HUES48 (cell line): ENCODE measurements around the gene CKAP5.
"Not testable (repeated sequence)": the region's sequence is repeated elsewhere in the genome, so short reads cannot be mapped to it uniquely, and the experiment has no call there.

Experiments
- H3K27ac ChIP-seq: one replicate; pipeline ENCODE4 v1.7.0; 2013; ENCODE audit warnings: low read depth, low read length, inconsistent platforms
- H3K27me3 ChIP-seq: 2 replicates; pipeline ENCODE4 v1.6.1; 2013; ENCODE audit warnings: mild to moderate bottlenecking, low read length; ENCODE audit not compliant: control insufficient read depth, insufficient read depth
- H3K36me3 ChIP-seq: 2 replicates; pipeline ENCODE4 v1.6.1; 2013; ENCODE audit warnings: low read length; ENCODE audit not compliant: control insufficient read depth, insufficient read depth
- H3K4me1 ChIP-seq: 2 replicates; pipeline ENCODE4 v1.6.1; 2013; ENCODE audit warnings: mild to moderate bottlenecking, low read length; ENCODE audit not compliant: control insufficient read depth, insufficient read depth
- H3K4me3 ChIP-seq: 2 replicates; pipeline ENCODE4 v1.5.1; 2013; ENCODE audit warnings: mild to moderate bottlenecking, low read depth, low read length
- H3K9ac ChIP-seq: 2 replicates; pipeline ENCODE4 v1.6.1; 2013; ENCODE audit warnings: mild to moderate bottlenecking, low read depth, low read length, moderate library complexity
- H3K9me3 ChIP-seq: 2 replicates; pipeline ENCODE4 v1.6.1; 2013; ENCODE audit warnings: low read length; ENCODE audit not compliant: control insufficient read depth, insufficient read depth

The CKAP5 gene

GRCh38 chr11:46718155-46719019 lies 127.7 kb downstream of the CKAP5 start:
- no peaks in the 10 kb centered on the region for H3K4me1 ChIP-seq
- no peaks in the 10 kb centered on the region for H3K9me3 ChIP-seq
- no peak overlapping the region for H3K9ac ChIP-seq
- no peak overlapping the region for H3K27ac ChIP-seq
- no peaks in the 10 kb centered on the region for H3K36me3 ChIP-seq
- H3K4me3 ChIP-seq: no peak overlapping the region
- H3K27me3 ChIP-seq: no peaks in the 10 kb centered on the region

GRCh38 chr11:46717825-46718154 lies 128.3 kb downstream of the CKAP5 start:
- H3K27ac ChIP-seq, H3K9ac ChIP-seq, H3K27me3 ChIP-seq, H3K4me1 ChIP-seq, H3K4me3 ChIP-seq, H3K9me3 ChIP-seq, H3K36me3 ChIP-seq: not testable (repeated sequence)

GRCh38 chr11:46712874-46713576 lies 133.1 kb downstream of the CKAP5 start:
- no peaks in the 10 kb centered on the region for H3K27me3 ChIP-seq
- no peak overlapping the region for H3K27ac ChIP-seq
- no peaks in the 10 kb centered on the region for H3K9me3 ChIP-seq
- H3K4me3 ChIP-seq: no peak overlapping the region
- no peaks in the 10 kb centered on the region for H3K4me1 ChIP-seq
- no peaks in the 10 kb centered on the region for H3K36me3 ChIP-seq
- no peak overlapping the region for H3K9ac ChIP-seq

DNA sequence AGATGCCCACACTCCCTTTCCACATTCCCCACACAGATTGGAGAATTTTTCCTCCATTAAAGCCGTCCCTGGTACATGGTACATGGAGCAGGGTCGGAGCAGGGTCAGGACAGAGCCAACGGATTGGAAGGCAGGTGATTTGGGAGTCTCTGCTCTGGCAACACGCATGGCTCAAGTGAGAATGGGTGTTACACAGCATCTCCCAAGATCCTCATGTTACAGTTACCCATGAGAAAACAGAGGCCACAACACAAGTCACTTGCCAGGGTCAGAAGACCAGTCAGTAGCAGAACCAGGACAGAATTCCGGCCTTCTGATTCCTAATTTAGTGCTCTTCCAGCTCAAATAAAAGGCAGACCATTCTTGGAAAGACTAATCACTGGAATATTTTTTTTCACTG lies 134.8 kb downstream of the CKAP5 start:
- Histone ChIP-seq H3K4me1 (no peaks in the 10 kb centered on the region), H3K27me3 (no peaks in the 10 kb centered on the region), H3K9ac (no peak overlapping the region), H3K4me3 (no peak overlapping the region), H3K27ac (no peak overlapping the region), H3K9me3 (no peaks in the 10 kb centered on the region), H3K36me3 (peaks cover 8% of the 10 kb centered on the region; the same call in 1 of the 2 replicates)

- H3K27ac ChIP-seq: no peak overlapping the region
- H3K9me3 ChIP-seq: no peaks in the 10 kb centered on the region
- H3K4me1 ChIP-seq: no peaks in the 10 kb centered on the region
- H3K9ac ChIP-seq: no peak overlapping the region
- peaks cover 13% of the 10 kb centered on the region for H3K36me3 ChIP-seq
- no peaks in the 10 kb centered on the region for H3K27me3 ChIP-seq
- H3K4me3 ChIP-seq: no peak overlapping the region
Measured at GRCh38 chr11:46710821-46711269, 135.2 kb downstream of the CKAP5 start.

GRCh38 chr11:46709351-46709750 lies 136.7 kb downstream of the CKAP5 start:
- not testable (repeated sequence) for H3K9me3 ChIP-seq, H3K4me1 ChIP-seq, H3K9ac ChIP-seq, H3K4me3 ChIP-seq, H3K27ac ChIP-seq, H3K27me3 ChIP-seq
- peaks cover 27% of the 10 kb centered on the region for H3K36me3 ChIP-seq

- no peaks in the 10 kb centered on the region for H3K27me3 ChIP-seq
- no peak overlapping the region for H3K27ac ChIP-seq
- peaks cover 49% of the 10 kb centered on the region for H3K36me3 ChIP-seq
- no peaks in the 10 kb centered on the region for H3K9me3 ChIP-seq
- no peak overlapping the region for H3K9ac ChIP-seq
- no peak overlapping the region for H3K4me3 ChIP-seq
- H3K4me1 ChIP-seq: no peaks in the 10 kb centered on the region
Measured at GRCh38 chr11:46706886-46707285, 139.2 kb downstream of the CKAP5 start.

GRCh38 chr11:46705070-46705688 lies 140.9 kb downstream of the CKAP5 start:
- no peaks in the 10 kb centered on the region for H3K4me1 ChIP-seq
- no peaks in the 10 kb centered on the region for H3K9me3 ChIP-seq
- H3K9ac ChIP-seq: no peak overlapping the region
- H3K36me3 ChIP-seq: peaks cover 49% of the 10 kb centered on the region
- H3K4me3 ChIP-seq: no peak overlapping the region
- no peaks in the 10 kb centered on the region for H3K27me3 ChIP-seq
- H3K27ac ChIP-seq: no peak overlapping the region

GRCh38 chr11:46701078-46701654 lies 144.9 kb downstream of the CKAP5 start:
- Histone ChIP-seq H3K36me3 (peaks cover 40% of the 10 kb centered on the region), H3K4me1 (no peaks in the 10 kb centered on the region), H3K27me3 (no peaks in the 10 kb centered on the region), H3K9ac (peak overlapping the region; percentile 89), H3K27ac (peak overlapping the region; percentile 99), H3K9me3 (no peaks in the 10 kb centered on the region), H3K4me3 (peak overlapping the region; percentile 91)

DNA sequence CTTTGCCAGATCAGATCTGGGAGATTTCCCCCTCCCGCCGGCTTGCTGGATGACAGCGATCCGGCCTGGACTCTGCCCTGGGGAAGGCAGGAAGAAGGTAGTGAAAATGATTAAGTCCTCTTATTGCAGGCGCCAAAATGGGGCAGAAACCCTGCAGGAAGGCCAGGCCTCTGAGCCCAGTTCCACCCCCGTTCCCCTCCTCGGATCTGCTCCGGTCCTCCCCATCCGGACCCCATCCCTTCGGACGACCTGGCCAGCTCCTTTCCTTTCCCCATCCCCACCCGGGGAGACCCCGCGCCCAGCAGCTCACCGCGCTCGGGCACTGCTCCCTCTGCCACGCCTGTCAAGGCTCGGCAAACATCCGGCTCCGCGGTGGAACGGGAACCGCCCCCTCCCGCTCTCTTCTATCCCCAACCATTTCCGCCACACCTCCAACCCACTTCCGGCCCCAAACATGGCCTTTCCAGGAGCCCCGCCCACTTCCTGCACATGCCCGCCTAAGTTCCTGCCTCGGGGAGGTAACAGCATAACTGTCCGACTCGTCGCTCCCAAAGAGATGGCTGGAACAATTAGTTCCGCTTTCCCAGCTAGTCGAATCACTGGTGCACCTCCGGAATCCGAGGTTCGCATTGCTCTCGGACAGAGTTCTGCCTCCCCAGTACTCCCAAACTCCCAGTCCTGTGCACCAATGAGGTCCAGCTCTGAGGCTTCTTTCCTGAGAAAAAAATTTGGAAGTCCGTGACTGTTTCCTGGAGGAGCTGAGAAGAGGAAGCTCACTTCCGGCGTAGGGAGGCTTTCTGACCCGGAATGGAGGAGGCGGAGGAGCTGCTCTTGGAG lies 145.6 kb downstream of the CKAP5 start, which contains the start of the genes ARHGAP1 and ZNF408:
ARHGAP1 (minus strand) TSS at position 379 of the 837 bp plus-strand sequence. CDS start 4,512 bp downstream, outside the sequence.
ZNF408 (plus strand) TSS at position 791 of the 837 bp plus-strand sequence; CDS start at position 808, 17 bp downstream.
- Histone ChIP-seq H3K9me3 (no peaks in the 10 kb centered on the region), H3K27ac (peak within 1 kb of the TSS; percentile 99), H3K4me1 (no peaks in the 10 kb centered on the region), H3K27me3 (no peaks in the 10 kb centered on the region), H3K9ac (peak within 1 kb of the TSS; percentile 89), H3K4me3 (peak within 1 kb of the TSS; percentile 91), H3K36me3 (peaks cover 38% of the 10 kb centered on the region)
